Fibroblast of lung (primary cell): ENCODE results near the gene BRD1.

Experiments
- CTCF ChIP-seq, 2 donors: IDR thresholded peaks in 1 of 2; conservative IDR thresholded peaks in 1 of 2; 1 replicate in 1 of 2; 2 replicates in 1 of 2; pipeline ENCODE4 v1.5.1; 2011 to 2012; ENCODE audit warnings: low read length in 2 of 2, control low read depth in 1 of 2, inconsistent platforms in 1 of 2, low read depth in 1 of 2, mild to moderate bottlenecking in 1 of 2
- EZH2 ChIP-seq: IDR thresholded peaks from 2 replicates; pipeline ENCODE4 v1.5.1; 2012; ENCODE audit warnings: low read length, control low read depth, mild to moderate bottlenecking; ENCODE audit errors: missing control alignments

GRCh38 chr22:49735901-49736421, 91.7 kb downstream of the BRD1 start:
- TF ChIP-seq CTCF (conservative IDR thresholded peaks at IDR 0.05 in 1 of 2, IDR thresholded peaks at IDR 0.05 in 1 of 2; ENCODE audit: low read depth in 1 of 2, low read length in 2 of 2): no peak
- TF ChIP-seq EZH2: no peak
